COLO668 (cell line): ENCODE results near the gene EIF5AL1.
"Not testable (repeated sequence)": the region's sequence is repeated elsewhere in the genome, so short reads cannot be mapped to it uniquely, and the experiment has no call there.

Experiments used
- DNase-seq: peaks from one replicate; lab custom pipeline; 2025; ENCODE audit not compliant: unreplicated experiment; lab: John Stamatoyannopoulos, UW

EIF5AL1 gene

DNA sequence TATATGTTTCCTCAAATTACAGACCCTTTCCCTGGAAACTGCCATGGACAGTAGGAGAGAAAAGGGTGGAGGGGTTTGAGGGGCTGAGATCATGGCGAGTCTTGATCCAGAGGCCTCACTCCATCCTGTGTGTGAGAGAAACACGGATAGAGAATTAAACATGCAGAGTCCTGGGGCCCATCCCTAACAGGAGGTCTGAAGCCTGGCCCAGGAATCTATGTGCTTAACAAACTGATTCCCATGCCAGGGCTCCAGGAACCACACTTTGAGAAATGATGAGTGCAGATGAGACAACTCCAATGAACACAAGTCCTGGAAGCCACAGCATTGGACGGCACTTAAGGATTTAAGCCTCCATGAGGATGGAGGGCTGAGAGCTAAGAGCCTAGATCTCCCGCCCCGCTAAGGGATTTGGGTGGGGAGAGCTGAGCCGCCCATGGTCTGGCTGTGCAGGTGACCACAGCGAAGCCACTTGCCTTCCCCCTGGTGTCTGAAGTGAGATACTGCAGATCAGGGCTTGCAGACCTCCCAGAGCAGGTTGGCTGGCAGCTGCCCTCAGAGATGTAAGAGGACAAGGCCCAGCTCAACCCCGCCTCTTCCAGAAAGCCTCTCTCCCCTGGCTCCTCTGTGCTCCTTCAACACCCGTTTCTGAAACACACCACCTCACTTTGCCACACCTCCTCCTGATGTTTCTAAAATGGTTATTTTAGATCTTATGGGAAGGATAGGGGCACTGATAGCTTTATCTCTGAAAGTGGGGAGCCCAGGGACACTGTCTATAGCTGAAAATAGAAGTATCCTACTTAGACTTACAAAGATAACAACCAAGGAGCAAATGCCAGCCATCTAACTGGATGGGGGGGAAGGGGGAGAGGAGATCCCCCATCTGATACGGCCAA is 24.8 kb upstream of the EIF5AL1 start:
- peak; percentile 39 for DNase-seq

DNA sequence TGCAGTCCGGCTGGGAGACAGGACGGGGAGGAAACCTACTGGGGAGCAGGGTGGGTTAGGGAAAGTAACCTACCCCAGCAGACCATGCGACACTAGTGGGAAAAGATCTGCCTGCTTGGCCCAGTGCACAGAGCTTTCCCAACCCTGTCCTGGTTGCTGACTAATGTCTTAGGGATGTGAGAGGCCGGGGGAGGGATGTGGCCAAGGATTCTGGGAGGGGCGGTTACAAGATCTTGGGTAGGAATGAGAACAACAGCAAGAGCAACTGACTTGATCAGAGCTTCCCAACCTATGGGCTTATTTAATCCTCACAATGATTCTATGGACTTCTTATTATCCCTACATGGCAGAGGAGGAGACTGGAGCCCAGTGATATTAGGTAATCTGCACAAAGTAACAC is 24.0 kb upstream of the EIF5AL1 start:
- DNase-seq, result no peak

- no peak for DNase-seq
Observed at GRCh38 chr10:79488870-79489269, 23.5 kb upstream of the EIF5AL1 start.

DNA sequence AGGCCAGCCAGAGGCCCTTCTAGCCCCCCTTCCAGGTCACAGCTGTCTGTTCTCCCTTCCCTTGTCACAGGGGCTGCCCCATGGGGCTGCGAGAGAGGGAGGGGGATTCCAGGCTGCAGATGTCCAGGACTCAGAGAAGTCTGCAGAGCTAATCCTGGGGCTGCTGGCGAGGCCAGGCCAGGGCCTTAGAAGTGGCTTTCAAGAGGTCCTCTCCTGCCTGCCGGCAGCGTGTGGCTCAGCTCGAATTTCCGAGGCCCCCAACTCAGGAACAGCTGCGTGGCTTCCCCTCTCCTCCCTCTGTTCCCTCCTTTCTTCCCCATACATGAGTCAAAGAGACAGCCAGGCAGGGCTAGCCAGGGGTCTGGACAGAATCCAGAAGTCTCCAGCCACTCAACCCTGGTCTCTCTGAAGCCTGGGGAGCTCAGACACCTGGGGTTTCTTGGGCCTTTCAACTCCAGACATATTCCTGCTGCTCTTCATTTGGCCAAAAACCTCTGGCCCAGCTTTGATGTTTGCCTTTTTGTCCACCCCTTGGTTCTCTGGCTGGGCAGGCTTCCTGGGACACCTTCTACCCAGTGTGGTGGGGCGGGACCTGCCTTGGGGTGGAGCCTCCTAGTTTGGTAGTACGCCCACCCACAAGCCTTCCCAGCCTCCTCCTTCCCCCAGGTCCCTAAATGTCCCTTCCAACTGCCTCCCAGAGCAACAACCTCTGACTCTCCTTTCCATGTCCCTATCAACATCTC is 21.8 kb upstream of the EIF5AL1 start:
- no peak for DNase-seq

- no peak for DNase-seq
Observed at GRCh38 chr10:79491143-79491835, 21.0 kb upstream of the EIF5AL1 start.

DNA sequence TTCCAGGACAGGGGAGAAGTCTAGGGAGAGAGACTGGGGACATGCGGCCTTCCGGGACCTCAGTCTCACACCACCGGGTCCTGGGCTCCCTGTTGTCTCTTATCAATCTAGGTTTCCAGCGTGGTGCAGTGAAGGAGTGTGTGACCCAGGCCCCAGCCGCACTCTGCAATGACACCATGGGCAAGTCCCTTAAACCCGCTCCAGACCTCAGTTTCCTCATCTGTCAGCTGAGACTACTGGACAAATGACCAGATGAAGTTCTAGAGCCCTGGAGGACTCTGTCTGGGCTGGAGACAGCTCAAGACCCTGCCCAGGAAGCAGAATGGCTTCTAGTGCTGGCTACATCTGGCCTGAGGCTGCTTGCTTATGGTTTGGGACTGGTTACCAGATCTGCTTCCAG is 20.1 kb upstream of the EIF5AL1 start:
- DNase-seq, result no peak

DNA sequence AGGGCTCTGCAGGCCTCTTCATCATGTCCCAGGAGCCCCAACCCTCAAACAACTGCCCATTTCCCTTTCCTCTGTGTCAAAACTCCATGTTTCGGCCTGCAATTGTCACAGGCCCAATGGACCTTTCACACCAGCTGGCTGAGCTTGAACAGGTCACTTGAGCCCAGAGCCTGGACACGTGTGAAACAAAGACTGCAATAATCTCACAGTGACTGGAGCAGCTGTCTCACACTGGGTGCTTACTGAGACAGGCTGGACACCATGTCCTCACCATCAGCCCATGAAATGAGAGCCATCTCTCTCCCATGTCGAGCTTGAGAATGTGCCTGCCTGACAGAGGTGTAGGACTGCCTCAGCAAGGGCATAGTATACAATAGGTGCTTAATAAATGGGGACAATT is 19.5 kb upstream of the EIF5AL1 start:
- DNase-seq, result no peak

DNA sequence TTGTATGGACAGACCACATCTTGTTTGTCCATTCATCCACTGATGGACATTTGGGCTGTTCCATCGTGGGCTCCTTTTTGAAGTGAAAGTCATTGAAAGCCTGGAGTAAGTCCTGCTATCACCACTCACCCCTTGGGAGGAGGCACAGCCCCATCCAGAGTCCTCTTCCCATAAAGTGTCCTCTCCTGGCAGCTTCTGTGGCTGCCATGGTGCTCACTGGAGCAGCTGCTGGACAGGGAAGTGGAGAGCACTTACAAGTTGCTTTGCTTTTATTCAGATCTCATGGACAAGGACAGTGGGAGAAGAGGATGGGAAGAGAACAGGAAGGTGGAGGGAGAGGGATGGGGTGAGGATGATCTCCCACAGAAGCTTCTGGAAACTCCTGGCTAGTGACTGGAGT is 18.5 kb upstream of the EIF5AL1 start:
- DNase-seq, result no peak

DNA sequence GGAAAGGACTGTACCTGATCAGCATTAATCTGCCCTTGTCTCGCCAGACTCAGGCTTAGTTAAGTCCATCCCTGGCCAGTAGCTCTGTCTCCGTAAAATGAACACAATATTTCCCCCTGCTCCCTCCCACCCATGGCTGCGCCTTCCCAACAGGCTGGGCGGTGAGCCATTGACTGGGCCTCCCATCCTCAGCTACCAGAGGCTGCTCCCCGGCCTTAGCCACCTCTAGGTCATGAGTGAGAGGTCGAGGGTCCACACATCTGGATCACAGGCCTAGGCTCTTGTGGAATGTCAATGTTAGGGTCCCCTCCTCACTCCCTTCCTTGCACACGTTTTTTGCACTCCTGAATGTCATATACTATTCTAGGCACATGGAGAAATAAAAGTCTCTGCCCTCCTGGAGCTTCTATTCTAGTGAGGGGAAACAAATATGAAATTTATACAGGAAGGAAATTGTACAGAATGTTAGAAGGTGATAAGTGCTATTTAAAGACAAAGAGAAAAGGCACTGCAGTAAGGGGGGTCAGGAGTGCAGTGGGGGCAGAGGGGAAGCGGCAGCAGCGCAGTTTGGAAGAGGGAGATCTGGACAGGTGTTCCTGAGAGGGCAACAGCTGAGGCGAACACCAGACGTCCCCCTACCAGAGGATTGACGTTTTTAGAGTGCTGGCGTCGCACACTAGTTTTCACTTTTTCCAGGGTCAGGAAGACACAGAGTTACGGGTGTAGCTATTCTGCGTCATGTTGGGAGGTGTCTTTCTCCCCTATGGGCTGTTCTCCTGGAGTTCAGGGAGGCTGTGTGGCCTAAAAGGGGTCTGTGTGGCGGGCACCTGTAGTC is 17.2 kb upstream of the EIF5AL1 start:
- no peak for DNase-seq

DNA sequence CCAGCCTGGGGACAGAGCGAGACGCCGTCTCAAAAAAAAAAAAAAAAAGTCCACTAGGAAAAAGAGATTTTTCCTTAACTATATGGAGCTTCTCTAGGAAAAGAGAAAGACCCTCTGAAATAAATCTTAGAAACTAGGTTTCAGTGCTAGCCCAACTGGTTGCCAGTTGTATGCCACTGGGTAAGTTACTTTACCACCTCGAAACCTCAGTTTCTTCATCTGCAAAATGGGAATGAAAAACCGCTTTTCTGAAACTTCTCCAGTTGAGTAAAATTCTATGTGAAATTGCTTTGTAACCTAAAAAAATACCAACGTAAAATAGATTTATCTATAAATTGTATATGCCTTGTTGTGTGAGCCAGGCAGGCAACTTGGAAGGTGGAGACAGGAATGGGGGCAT is 16.5 kb upstream of the EIF5AL1 start:
- no peak for DNase-seq

- no peak for DNase-seq
Observed at GRCh38 chr10:79496896-79497295, 15.4 kb upstream of the EIF5AL1 start.

DNA sequence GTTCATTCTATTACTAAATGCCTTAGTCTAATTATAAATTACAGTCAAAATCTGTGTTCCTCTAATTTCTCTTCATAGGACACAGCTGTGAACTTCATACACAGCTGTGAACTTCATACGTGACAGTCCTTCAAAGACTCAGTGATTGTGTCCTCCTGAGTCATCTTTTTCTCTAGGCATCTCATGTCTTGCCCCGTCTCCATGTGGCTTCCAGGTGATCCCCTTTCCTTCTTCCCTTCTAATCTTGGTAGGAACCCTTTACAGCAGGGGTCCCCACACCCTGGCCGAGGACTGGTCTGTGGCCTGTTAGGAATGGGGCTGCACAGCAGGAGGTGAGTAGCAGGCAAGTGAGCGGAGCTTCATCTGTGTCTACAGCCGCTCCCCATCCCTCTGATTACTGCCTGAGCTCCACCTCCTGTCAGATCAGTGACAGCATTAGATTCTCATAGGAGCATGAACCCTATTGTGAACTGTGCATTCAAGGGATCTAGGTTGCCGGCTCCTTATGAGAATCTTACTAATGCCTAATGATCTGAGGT is 14.0 kb upstream of the EIF5AL1 start:
- DNase-seq, result no peak

DNA sequence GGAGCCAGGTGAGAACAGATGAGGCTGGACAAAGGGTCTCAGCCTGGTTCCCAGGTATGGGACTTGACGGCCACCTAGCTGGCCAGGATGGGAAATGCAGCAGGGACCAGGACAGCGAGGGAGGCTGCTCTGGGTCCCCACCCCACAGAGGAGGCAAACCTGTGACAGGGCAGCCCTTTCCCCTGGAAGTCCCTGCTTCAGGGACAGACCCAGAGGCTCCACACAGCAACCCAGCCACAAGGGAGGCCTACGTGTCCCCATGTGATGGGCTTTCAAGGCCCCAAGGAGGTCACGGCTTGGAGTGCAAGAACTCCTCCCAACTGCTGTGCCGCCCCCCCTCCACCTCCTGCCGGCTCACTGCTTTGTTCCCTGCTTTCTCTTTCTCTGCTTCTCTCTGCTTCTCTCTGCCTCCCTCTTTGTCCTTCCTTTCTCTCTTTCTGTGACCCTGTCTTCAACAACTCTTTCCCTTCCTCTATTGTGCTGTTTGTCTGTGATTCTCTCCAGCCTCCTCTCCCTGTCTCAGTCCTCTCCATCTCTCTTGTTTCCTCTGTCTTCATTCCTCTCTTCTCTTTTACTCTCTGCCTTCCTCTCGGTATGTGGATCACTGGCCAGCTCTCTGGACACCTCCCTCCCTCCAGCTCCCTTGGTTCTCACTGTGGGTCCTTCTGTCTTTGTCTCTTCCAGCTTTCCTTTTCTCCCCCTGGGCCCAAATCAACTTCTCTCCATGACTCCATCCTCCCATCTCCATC is 9.6 kb upstream of the EIF5AL1 start:
- peak; percentile 14 for DNase-seq

GRCh38 chr10:79503787-79504186 is 8.5 kb upstream of the EIF5AL1 start:
- DNase-seq, result not testable (repeated sequence)

GRCh38 chr10:79504483-79504882 is 7.8 kb upstream of the EIF5AL1 start:
- DNase-seq, result not testable (repeated sequence)

- not testable (repeated sequence) for DNase-seq
Observed at GRCh38 chr10:79505328-79505727, 7.0 kb upstream of the EIF5AL1 start.

- DNase-seq, result no peak
Observed at GRCh38 chr10:79505829-79506228, 6.5 kb upstream of the EIF5AL1 start.

GRCh38 chr10:79507440-79508167 is 4.7 kb upstream of the EIF5AL1 start:
- DNase-seq, result peak; percentile 9

DNA sequence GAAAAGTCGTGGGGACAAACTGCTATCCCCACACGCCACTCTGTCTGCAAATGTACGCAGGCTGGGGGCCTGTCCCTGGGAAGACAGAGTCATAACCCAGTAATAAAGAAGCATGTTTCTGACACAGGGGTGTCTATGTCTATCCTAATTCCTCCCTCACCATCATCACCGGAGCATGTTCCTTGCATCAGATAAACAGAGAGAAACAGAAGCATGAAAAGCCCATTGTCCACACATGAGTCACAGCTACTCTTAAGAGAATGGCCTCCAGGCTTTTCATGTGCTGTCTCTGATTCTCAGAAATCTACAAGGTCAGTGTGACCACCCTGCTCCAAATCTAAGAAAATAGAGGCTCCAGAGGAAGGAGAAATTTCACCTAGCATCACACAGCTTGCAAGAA is 4.1 kb upstream of the EIF5AL1 start:
- DNase-seq, result not testable (repeated sequence)
